ENCODE measurements around the gene SEPTIN5. TPM values are rescaled to one million over a fixed set of nuclear protein-coding genes. Genes with fewer than 3 reads are reported as not detected.

SEPTIN5 gene
- total RNA-seq, 3 donors from 2014 or later = 1.2 to 17.8 (median 2.7) TPM

GRCh38 chr22:19744350-19745006 lies 30.2 kb downstream of the SEPTIN5 start:
- no peaks in the 10 kb centered on the region for H3K4me1 ChIP-seq (ENCODE audit: low read depth)
- H3K36me3 ChIP-seq (ENCODE audit: low read depth) = no peaks in the 10 kb centered on the region
- H3K4me3 ChIP-seq = no peak overlapping the region
- intact Hi-C loops (cut with DNase I, micrococcal nuclease) = no loop called here
- no peak for DNase-seq
- no peak for TF ChIP-seq CTCF (IDR thresholded peaks at IDR 0.05)
- H3K9me3 ChIP-seq = no peaks in the 10 kb centered on the region
- ATAC-seq = no peak

DNA sequence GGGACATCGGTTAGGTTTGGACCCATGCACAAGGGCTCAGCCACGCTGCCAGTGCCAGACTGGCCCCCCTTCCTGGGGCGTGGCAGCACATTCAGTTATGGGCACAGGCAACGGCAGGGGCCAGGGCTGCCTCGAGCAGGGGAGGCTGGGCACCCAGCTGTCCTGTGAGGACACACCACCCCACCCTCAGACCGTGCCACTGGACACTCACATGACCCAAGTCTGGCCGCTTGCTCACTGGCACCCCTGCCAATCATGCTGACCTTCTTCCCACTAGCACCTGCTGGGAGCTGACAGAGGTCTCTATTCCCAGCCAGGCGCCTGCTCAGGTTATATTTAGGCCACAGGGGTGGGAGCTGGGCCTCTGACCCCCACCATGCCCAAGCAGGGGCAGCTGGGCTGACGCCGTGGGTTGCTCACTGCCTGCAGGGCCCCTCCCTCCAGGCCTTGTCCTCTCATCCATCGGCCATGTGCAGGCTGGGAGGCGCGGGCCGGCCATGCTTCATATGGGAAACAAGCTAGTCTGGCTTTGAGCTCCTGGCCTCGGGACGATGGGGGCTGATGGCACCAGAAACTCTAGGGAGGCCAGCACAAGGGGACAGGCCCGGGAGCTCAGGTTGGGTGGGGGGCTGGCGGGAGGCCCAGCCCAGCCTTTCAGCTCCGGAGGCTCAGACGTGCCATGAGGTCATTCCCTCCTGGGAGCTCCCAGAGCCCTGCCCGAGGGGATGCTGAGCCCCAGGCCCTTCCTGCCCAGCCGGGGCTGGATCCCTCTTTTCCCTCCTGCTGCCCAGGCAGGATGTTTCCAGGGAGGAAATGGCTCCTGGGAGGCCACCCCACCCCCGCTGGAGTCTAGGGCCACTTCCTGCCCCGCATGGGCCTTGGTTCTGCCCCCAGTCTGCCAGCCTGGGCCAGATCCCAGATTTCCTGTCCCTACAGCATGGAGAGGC lies 31.1 kb downstream of the SEPTIN5 start:
- no peak for TF ChIP-seq CTCF (IDR thresholded peaks at IDR 0.05)
- Histone ChIP-seq H3K9me3 (no peaks in the 10 kb centered on the region), H3K36me3 (ENCODE audit: low read depth) (no peaks in the 10 kb centered on the region), H3K4me1 (ENCODE audit: low read depth) (no peaks in the 10 kb centered on the region), H3K4me3 (no peak overlapping the region)
- no peak for DNase-seq
- no peak for ATAC-seq
- intact Hi-C loops (cut with DNase I, micrococcal nuclease) = no loop called here

DNA sequence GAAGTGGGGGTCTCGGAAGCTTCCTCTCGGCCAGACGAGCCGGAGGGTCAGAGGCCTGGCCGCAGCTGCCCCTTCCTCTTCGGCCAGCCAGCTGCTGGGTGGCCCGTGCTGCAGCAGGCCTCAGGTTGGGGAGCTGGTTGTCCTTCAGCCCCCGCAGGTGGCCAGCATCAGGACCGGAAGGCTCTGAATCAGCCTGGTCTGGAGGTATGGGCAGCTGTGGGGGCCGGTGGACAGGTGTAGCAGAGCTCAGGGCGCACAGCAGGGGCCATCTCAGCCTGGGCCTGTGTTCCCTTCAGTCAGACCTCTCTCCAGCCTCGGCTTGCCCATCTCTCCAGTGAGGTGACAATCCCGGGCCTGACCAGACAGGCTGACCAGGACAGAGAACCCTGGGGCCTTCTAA lies 32.4 kb downstream of the SEPTIN5 start:
- ATAC-seq (no peak), DNase-seq (no peak)
- Histone ChIP-seq H3K4me1 (ENCODE audit: low read depth) (no peaks in the 10 kb centered on the region), H3K9me3 (no peaks in the 10 kb centered on the region), H3K36me3 (ENCODE audit: low read depth) (no peaks in the 10 kb centered on the region), H3K4me3 (no peak overlapping the region)
- TF ChIP-seq CTCF (IDR thresholded peaks at IDR 0.05) = no peak
- intact Hi-C loops (cut with DNase I, micrococcal nuclease) = no loop called here

DNA sequence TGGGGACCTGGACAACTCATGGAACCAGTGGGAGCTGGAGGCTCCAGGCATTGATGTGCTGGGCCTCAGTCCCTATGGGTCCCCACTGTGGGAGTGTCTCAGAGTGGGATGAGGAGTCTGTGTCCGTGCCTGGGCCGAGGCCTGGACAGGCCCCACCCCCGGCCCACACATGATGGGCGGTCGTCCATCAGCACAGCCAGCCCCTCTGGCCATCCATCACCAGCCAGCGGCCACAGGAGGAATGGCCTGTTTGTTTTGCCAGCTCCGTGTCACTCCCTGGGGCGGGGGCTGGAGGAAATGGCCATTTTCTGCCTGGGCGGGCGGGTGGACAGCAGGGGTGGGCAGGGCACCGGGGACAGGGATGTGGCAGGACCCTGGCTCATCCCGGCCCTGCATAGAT lies 33.2 kb downstream of the SEPTIN5 start:
- intact Hi-C loops (cut with DNase I, micrococcal nuclease) = no loop called here
- DNase-seq (no peak), ATAC-seq (no peak)
- TF ChIP-seq CTCF (IDR thresholded peaks at IDR 0.05) = no peak
- H3K4me1 ChIP-seq (ENCODE audit: low read depth) = no peaks in the 10 kb centered on the region
- H3K36me3 ChIP-seq (ENCODE audit: low read depth) = no peaks in the 10 kb centered on the region
- H3K9me3 ChIP-seq = no peaks in the 10 kb centered on the region
- no peak overlapping the region for H3K4me3 ChIP-seq

- intact Hi-C loops (cut with DNase I, micrococcal nuclease) = no loop called here
- ATAC-seq (no peak), DNase-seq (no peak)
- Histone ChIP-seq H3K36me3 (ENCODE audit: low read depth) (no peaks in the 10 kb centered on the region), H3K4me1 (ENCODE audit: low read depth) (no peaks in the 10 kb centered on the region), H3K9me3 (no peaks in the 10 kb centered on the region), H3K4me3 (no peak overlapping the region)
- no peak for TF ChIP-seq CTCF (IDR thresholded peaks at IDR 0.05)
Observed at GRCh38 chr22:19748139-19748538, 33.8 kb downstream of the SEPTIN5 start.
